HL-60 (cell line): Measurements from ENCODE around the gene ATP8B4.

Experiments
- CTCF ChIP-seq: IDR thresholded peaks from one replicate; pipeline ENCODE4 v1.5.1; 2011; ENCODE audit warnings: low read length, control low read depth, inconsistent platforms; ENCODE audit not compliant: insufficient read depth
- POLR2AphosphoS5 ChIP-seq: IDR thresholded peaks from 2 replicates; pipeline ENCODE4 v1.6.1; 2012; ENCODE audit warnings: low read depth
- TF ChIP-seq, protein P1 (sequence below): IDR thresholded peaks from 2 replicates; pipeline ENCODE4 v1.6.1; 2012; ENCODE audit warnings: low read depth; ENCODE audit not compliant: insufficient replicate concordance

- TF ChIP-seq CTCF (no peak), POLR2AphosphoS5 (no peak)
- TF ChIP-seq, protein P1, sequence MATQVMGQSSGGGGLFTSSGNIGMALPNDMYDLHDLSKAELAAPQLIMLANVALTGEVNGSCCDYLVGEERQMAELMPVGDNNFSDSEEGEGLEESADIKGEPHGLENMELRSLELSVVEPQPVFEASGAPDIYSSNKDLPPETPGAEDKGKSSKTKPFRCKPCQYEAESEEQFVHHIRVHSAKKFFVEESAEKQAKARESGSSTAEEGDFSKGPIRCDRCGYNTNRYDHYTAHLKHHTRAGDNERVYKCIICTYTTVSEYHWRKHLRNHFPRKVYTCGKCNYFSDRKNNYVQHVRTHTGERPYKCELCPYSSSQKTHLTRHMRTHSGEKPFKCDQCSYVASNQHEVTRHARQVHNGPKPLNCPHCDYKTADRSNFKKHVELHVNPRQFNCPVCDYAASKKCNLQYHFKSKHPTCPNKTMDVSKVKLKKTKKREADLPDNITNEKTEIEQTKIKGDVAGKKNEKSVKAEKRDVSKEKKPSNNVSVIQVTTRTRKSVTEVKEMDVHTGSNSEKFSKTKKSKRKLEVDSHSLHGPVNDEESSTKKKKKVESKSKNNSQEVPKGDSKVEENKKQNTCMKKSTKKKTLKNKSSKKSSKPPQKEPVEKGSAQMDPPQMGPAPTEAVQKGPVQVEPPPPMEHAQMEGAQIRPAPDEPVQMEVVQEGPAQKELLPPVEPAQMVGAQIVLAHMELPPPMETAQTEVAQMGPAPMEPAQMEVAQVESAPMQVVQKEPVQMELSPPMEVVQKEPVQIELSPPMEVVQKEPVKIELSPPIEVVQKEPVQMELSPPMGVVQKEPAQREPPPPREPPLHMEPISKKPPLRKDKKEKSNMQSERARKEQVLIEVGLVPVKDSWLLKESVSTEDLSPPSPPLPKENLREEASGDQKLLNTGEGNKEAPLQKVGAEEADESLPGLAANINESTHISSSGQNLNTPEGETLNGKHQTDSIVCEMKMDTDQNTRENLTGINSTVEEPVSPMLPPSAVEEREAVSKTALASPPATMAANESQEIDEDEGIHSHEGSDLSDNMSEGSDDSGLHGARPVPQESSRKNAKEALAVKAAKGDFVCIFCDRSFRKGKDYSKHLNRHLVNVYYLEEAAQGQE, result no peak
These were observed 230.7 kb downstream of the ATP8B4 start for GRCh38 chr15:49888323-49888693.
